Fibroblast of lung (primary cell): Measurements from ENCODE around the gene KCNAB2. TPM values are rescaled to one million over a fixed set of nuclear protein-coding genes. Genes with fewer than 3 reads are reported as not detected.

Source experiments
- DNase-seq, 2 donors: peaks; one replicate each; pipeline versions ENCODE4 v3.0.0 to v3.0.0-alpha.2; 2010; ENCODE audit warnings: low read depth in 2 of 2
- H2AFZ ChIP-seq: 2 replicates; pipeline ENCODE4 v1.5.1; 2012; ENCODE audit warnings: low read length, control low read depth, inconsistent platforms
- H3K27ac ChIP-seq: 2 replicates; pipeline ENCODE4 v1.5.1; 2011; ENCODE audit warnings: low read length, control low read depth; ENCODE audit not compliant: insufficient read depth
- H3K27me3 ChIP-seq: 2 replicates; pipeline ENCODE4 v1.5.1; 2011; ENCODE audit warnings: mild to moderate bottlenecking, low read length; ENCODE audit not compliant: control insufficient read depth, insufficient read depth
- H3K36me3 ChIP-seq: 2 replicates; pipeline ENCODE4 v1.5.1; 2011; ENCODE audit warnings: low read length; ENCODE audit not compliant: control insufficient read depth, insufficient read depth
- H3K4me1 ChIP-seq: 2 replicates; pipeline ENCODE4 v1.5.1; 2011; ENCODE audit warnings: low read length; ENCODE audit not compliant: control insufficient read depth, insufficient read depth; ENCODE audit errors: extremely low read depth
- H3K4me2 ChIP-seq: 2 replicates; pipeline ENCODE4 v1.5.1; 2011; ENCODE audit warnings: low read length, control low read depth; ENCODE audit not compliant: insufficient read depth; ENCODE audit errors: extremely low read depth
- H3K4me3 ChIP-seq, 4 experiments: fragments of 200-600 bp in 1 of 4; sonication (generic) in 1 of 4; replicated peaks in 1 of 4; 2 replicates each; pipeline ENCODE4 v1.5.1; 2011 to 2016; ENCODE audit warnings: low read length in 4 of 4, low read depth in 3 of 4, mild to moderate bottlenecking in 3 of 4, control low read depth in 2 of 4, inconsistent platforms in 1 of 4, mixed read lengths in 1 of 4; ENCODE audit not compliant: insufficient read depth in 1 of 4; ENCODE audit errors: control extremely low read depth in 1 of 4
- H3K79me2 ChIP-seq: 2 replicates; pipeline ENCODE4 v1.5.1; 2012; ENCODE audit warnings: mild to moderate bottlenecking, low read length, inconsistent platforms; ENCODE audit not compliant: control insufficient read depth, insufficient read depth
- H3K9ac ChIP-seq: 2 replicates; pipeline ENCODE4 v1.5.1; 2011; ENCODE audit warnings: mild to moderate bottlenecking, low read length, control low read depth; ENCODE audit not compliant: insufficient read depth
- H3K9me3 ChIP-seq: 2 replicates; pipeline ENCODE4 v1.5.1; 2012; ENCODE audit warnings: low read depth, low read length; ENCODE audit not compliant: control insufficient read depth, insufficient read depth
- H4K20me1 ChIP-seq: 2 replicates; pipeline ENCODE4 v1.5.1; 2011; ENCODE audit warnings: low read length; ENCODE audit not compliant: control insufficient read depth, insufficient read depth; ENCODE audit errors: extremely low read depth
- EZH2 ChIP-seq: IDR thresholded peaks from 2 replicates; pipeline ENCODE4 v1.5.1; 2012; ENCODE audit warnings: low read length, control low read depth, mild to moderate bottlenecking; ENCODE audit errors: missing control alignments
- polyA plus RNA-seq, 2 donors: library from polyadenylated mRNA; depleted of rRNA in 1 of 2; stranded (reverse) in 1 of 2; unstranded in 1 of 2; fragments of >200 nt; gene quantifications; 2 replicates each; pipeline ENCODE4 v1.2.1, GENCODE V29; 2011 to 2012; ENCODE audit warnings: missing spikeins in 1 of 2
- total RNA-seq: library from RNA; depleted of rRNA; stranded (reverse); fragments of >200 nt; gene quantifications from 2 replicates; pipeline ENCODE4 v1.2.1, GENCODE V29; 2014
- TF ChIP-seq, protein P1 (sequence below), 2 donors: IDR thresholded peaks in 1 of 2; conservative IDR thresholded peaks in 1 of 2; 1 replicate in 1 of 2; 2 replicates in 1 of 2; pipeline ENCODE4 v1.5.1; 2011 to 2012; ENCODE audit warnings: low read length in 2 of 2, control low read depth in 1 of 2, inconsistent platforms in 1 of 2, low read depth in 1 of 2, mild to moderate bottlenecking in 1 of 2

The KCNAB2 gene
- total and polyA plus RNA-seq, 2 donors (not counting 1 experiment from before 2014, with no cell fraction given): 2.2 to 2.5 TPM

DNA sequence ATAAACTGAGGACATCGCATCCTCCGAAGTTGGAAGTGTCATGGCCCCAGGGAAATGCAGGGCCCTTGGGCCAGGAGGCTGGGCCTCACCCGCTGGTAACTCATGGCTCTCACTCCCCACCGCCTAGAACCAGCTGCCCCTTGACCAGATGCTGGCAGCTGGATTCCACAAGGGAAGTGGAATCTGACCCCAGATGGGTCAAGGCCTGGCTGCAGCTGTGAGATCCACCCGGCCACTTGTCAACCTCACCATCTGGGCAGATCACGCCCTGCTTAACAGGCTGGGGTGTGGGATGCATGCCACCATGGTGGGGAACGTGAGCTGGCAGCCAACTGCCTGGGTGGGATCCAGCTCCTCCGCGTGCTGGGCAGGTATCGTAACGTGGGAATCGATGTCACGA, 25.5 kb downstream of the KCNAB2 start:
- H4K20me1 ChIP-seq: no peaks in the 10 kb centered on the region
- no peaks in the 10 kb centered on the region for H3K79me2 ChIP-seq
- H3K4me2 ChIP-seq: no peak overlapping the region
- no peak for DNase-seq
- H3K9me3 ChIP-seq: no peaks in the 10 kb centered on the region
- no peak overlapping the region for H3K27ac ChIP-seq
- no peaks in the 10 kb centered on the region for H3K36me3 ChIP-seq
- H3K27me3 ChIP-seq: no peaks in the 10 kb centered on the region
- TF ChIP-seq, protein P1, sequence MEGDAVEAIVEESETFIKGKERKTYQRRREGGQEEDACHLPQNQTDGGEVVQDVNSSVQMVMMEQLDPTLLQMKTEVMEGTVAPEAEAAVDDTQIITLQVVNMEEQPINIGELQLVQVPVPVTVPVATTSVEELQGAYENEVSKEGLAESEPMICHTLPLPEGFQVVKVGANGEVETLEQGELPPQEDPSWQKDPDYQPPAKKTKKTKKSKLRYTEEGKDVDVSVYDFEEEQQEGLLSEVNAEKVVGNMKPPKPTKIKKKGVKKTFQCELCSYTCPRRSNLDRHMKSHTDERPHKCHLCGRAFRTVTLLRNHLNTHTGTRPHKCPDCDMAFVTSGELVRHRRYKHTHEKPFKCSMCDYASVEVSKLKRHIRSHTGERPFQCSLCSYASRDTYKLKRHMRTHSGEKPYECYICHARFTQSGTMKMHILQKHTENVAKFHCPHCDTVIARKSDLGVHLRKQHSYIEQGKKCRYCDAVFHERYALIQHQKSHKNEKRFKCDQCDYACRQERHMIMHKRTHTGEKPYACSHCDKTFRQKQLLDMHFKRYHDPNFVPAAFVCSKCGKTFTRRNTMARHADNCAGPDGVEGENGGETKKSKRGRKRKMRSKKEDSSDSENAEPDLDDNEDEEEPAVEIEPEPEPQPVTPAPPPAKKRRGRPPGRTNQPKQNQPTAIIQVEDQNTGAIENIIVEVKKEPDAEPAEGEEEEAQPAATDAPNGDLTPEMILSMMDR (conservative IDR thresholded peaks at IDR 0.05 in 1 of 2, IDR thresholded peaks at IDR 0.05 in 1 of 2; ENCODE audit: low read depth in 1 of 2, low read length in 2 of 2): no peak
- TF ChIP-seq EZH2: no peak
- H3K9ac ChIP-seq: no peak overlapping the region
- H3K4me3 ChIP-seq: no peak overlapping the region
- H2AFZ ChIP-seq: no peak overlapping the region
- H3K4me1 ChIP-seq: no peaks in the 10 kb centered on the region

GRCh38 chr1:6072774-6073479, 27.2 kb downstream of the KCNAB2 start:
- no peak overlapping the region for H3K4me3 ChIP-seq
- H4K20me1 ChIP-seq: no peaks in the 10 kb centered on the region
- TF ChIP-seq, protein P1 (conservative IDR thresholded peaks at IDR 0.05 in 1 of 2, IDR thresholded peaks at IDR 0.05 in 1 of 2; ENCODE audit: low read depth in 1 of 2, low read length in 2 of 2): no peak
- TF ChIP-seq EZH2: no peak
- no peak overlapping the region for H3K9ac ChIP-seq
- no peak overlapping the region for H3K27ac ChIP-seq
- DNase-seq: no peak
- no peaks in the 10 kb centered on the region for H3K4me1 ChIP-seq
- no peaks in the 10 kb centered on the region for H3K79me2 ChIP-seq
- H3K27me3 ChIP-seq: no peaks in the 10 kb centered on the region
- H2AFZ ChIP-seq: no peak overlapping the region
- no peaks in the 10 kb centered on the region for H3K36me3 ChIP-seq
- no peak overlapping the region for H3K4me2 ChIP-seq
- no peaks in the 10 kb centered on the region for H3K9me3 ChIP-seq

DNA sequence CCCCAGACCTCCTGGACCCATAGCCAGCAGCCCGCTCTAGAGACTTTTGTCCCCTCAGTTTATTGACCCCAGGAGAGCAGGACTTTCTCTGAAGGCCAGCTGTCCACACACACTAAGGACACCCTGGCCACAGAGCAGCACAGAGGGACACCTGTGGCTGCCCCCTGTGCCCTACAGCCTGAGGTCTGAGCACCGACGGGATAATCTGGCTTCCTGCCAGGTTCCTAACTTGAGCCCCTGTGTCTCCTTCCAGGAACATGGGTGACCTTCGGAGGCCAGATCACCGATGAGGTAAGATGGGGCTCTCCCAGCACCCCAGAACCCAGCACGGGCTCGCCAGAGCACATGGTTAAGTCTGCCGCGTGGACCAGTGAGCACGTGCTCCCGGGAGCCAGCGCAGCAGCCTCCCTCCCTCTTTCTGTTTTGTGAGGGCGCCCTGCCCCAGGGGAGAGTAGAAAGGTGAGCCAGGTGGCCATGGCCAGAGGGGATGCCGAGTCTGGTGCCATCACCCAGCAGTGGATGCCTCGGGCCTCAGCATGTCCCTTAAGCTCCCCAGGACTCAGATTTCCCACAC, 27.9 kb downstream of the KCNAB2 start:
- Histone ChIP-seq H3K9me3 (no peaks in the 10 kb centered on the region), H3K4me3 (no peak overlapping the region), H3K4me1 (no peaks in the 10 kb centered on the region), H3K79me2 (no peaks in the 10 kb centered on the region), H3K27ac (no peak overlapping the region), H3K36me3 (no peaks in the 10 kb centered on the region), H3K9ac (no peak overlapping the region), H2AFZ (no peak overlapping the region), H4K20me1 (no peaks in the 10 kb centered on the region), H3K4me2 (no peak overlapping the region), H3K27me3 (no peaks in the 10 kb centered on the region)
- DNase-seq: no peak
- TF ChIP-seq, protein P1 (conservative IDR thresholded peaks at IDR 0.05 in 1 of 2, IDR thresholded peaks at IDR 0.05 in 1 of 2; ENCODE audit: low read depth in 1 of 2, low read length in 2 of 2): no peak
- no peak for TF ChIP-seq EZH2
